Nephron (organoid): Measurements from ENCODE around the gene PELI2.

Experiments
- H3K27ac Mint-ChIP-seq, 3 experiments: 2 replicates each; pipeline ENCODE4 v1.8.0; 2020; ENCODE audit warnings: mixed read lengths in 3 of 3, mild to moderate bottlenecking in 2 of 3, moderate library complexity in 1 of 3
- H3K27me3 Mint-ChIP-seq: 2 replicates; pipeline ENCODE4 v1.8.0; 2021; ENCODE audit warnings: low read depth, mild to moderate bottlenecking, moderate library complexity, mixed read lengths
- H3K36me3 Mint-ChIP-seq: 2 replicates; pipeline ENCODE4 v1.8.0; 2020; ENCODE audit warnings: low read depth, mixed read lengths
- H3K4me1 Mint-ChIP-seq: 2 replicates; pipeline ENCODE4 v1.8.0; 2020; ENCODE audit warnings: mixed read lengths
- H3K4me3 Mint-ChIP-seq, 3 experiments: 2 replicates each; pipeline ENCODE4 v1.8.0; 2020; ENCODE audit warnings: mild to moderate bottlenecking in 3 of 3, mixed read lengths in 3 of 3, moderate library complexity in 2 of 3
- H3K9me3 Mint-ChIP-seq: 2 replicates; pipeline ENCODE4 v1.8.0; 2020; ENCODE audit warnings: mixed read lengths
- TF ChIP-seq, protein P1 (sequence below), 3 experiments: fragments of 200-600 bp; sonication (generic); IDR thresholded peaks; one replicate each; pipeline ENCODE4 v1.5.0; 2021; ENCODE audit warnings: antibody characterized with exemption in 3 of 3; ENCODE audit not compliant: unreplicated experiment in 3 of 3

Gene PELI2

DNA sequence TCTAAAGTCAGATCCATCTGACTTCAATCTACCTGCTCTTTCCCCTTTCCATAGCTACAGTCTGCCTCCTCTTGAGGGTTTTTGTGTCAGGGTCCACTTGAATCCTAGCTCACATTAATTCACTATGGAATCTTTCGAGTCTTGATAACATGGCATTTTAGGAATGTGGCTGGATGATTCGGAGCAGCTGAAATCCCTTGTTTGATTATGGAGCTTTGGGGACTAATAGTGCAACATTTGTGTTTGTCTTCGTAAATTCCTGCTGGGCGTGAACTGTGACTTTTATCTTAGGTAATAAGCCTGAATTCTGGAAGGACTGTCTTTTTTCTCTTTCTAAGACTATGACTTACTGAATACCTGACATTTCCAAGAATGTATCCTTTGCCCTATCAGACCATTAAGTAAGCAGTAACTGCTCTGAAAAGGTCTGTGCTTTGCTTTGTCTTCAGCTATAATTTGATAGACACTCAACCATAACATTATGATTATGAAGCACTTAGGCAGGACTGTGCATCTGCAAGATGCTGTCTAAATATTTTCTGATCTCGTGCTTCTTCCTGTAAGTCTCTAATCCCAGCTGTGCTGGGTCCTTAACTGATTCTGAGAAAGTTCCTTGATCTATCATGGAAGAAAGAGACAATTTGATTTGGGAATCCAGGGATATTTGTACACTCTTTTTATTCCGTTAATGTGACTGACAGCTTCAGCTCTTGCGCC, 19.0 kb upstream of the PELI2 start:
- Mint-ChIP-seq H3K36me3 (no peaks in the 10 kb centered on the region), H3K4me1 (peaks cover 10% of the 10 kb centered on the region), H3K9me3 (peaks cover 4% of the 10 kb centered on the region), H3K27me3 (peaks cover 6% of the 10 kb centered on the region), H3K4me3 (no peak overlapping the region), H3K27ac (no peak overlapping the region)
- TF ChIP-seq, protein P1, sequence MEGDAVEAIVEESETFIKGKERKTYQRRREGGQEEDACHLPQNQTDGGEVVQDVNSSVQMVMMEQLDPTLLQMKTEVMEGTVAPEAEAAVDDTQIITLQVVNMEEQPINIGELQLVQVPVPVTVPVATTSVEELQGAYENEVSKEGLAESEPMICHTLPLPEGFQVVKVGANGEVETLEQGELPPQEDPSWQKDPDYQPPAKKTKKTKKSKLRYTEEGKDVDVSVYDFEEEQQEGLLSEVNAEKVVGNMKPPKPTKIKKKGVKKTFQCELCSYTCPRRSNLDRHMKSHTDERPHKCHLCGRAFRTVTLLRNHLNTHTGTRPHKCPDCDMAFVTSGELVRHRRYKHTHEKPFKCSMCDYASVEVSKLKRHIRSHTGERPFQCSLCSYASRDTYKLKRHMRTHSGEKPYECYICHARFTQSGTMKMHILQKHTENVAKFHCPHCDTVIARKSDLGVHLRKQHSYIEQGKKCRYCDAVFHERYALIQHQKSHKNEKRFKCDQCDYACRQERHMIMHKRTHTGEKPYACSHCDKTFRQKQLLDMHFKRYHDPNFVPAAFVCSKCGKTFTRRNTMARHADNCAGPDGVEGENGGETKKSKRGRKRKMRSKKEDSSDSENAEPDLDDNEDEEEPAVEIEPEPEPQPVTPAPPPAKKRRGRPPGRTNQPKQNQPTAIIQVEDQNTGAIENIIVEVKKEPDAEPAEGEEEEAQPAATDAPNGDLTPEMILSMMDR (IDR thresholded peaks at IDR 0.05; ENCODE audit: unreplicated experiment in 3 of 3): no peak

DNA sequence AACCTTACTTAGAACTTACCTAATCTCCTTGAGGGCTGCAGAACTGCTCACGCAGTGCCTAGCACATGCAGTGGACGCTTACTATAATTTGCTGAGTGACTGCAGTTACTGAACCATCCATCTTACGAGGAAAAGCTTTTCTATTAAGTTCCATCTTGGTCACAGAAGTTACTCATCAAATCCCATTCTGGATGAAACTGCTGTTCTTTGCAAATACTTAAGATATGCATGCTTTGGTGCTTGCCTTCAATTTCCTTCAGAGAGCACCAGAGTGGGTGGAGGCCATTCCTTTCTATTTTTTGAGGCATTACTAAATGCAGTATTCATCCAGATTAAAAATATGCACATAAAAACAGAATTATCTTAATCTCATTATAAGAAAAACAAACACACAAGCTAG, 17.7 kb upstream of the PELI2 start:
- H3K27ac Mint-ChIP-seq: no peak overlapping the region
- TF ChIP-seq, protein P1 (IDR thresholded peaks at IDR 0.05; ENCODE audit: unreplicated experiment in 3 of 3): no peak
- H3K27me3 Mint-ChIP-seq: peaks cover 3% of the 10 kb centered on the region
- peaks cover 10% of the 10 kb centered on the region for H3K4me1 Mint-ChIP-seq
- no peak overlapping the region for H3K4me3 Mint-ChIP-seq
- peaks cover under 1% of the 10 kb centered on the region for H3K9me3 Mint-ChIP-seq
- no peaks in the 10 kb centered on the region for H3K36me3 Mint-ChIP-seq

DNA sequence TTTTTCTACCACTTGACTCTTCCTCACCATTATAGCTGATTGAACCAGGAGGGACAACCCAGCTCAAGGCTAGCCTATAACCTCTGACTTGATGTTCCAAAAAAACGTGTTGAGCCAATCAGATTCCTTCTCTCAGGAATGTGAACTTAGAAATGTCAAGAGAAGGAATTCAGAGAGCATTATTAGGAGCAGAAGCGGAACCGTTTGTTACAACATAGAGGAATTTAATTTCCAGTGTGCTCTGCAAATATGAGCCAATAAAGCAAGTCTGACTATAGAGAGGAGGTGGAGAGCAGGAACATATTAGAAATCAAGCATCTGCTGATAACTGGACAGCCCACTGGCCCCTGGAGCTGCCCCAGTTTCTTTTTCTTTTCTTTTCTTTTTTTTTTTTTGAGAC, 15.3 kb upstream of the PELI2 start:
- peaks cover 3% of the 10 kb centered on the region for H3K27me3 Mint-ChIP-seq
- H3K27ac Mint-ChIP-seq: no peak overlapping the region
- H3K36me3 Mint-ChIP-seq: no peaks in the 10 kb centered on the region
- H3K4me3 Mint-ChIP-seq: no peak overlapping the region
- no peaks in the 10 kb centered on the region for H3K9me3 Mint-ChIP-seq
- peaks cover 10% of the 10 kb centered on the region for H3K4me1 Mint-ChIP-seq
- TF ChIP-seq, protein P1 (IDR thresholded peaks at IDR 0.05; ENCODE audit: unreplicated experiment in 3 of 3): no peak

DNA sequence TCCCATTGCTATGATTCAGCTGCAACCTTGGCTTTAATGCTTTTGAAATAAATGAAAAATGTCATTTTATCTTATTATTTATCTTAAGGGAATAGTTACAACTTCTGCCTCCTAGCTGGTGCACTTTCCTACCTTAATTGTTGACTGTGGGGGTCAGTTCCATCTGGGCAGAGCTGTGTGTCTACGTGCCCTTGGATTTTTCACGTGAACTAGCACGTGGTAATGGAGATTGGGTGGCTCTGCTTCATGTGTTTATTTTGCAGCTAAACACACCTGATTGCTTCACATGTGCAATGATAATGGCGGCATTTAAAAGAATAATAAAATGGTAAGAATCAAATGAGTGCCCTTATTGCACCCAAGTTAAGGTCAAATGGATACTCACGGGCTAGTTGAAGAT, 10.6 kb upstream of the PELI2 start:
- Mint-ChIP-seq H3K27ac (no peak overlapping the region), H3K4me3 (no peak overlapping the region), H3K4me1 (no peaks in the 10 kb centered on the region), H3K27me3 (peaks cover 6% of the 10 kb centered on the region), H3K36me3 (no peaks in the 10 kb centered on the region), H3K9me3 (peaks cover 4% of the 10 kb centered on the region)
- TF ChIP-seq, protein P1 (IDR thresholded peaks at IDR 0.05; ENCODE audit: unreplicated experiment in 3 of 3): no peak

DNA sequence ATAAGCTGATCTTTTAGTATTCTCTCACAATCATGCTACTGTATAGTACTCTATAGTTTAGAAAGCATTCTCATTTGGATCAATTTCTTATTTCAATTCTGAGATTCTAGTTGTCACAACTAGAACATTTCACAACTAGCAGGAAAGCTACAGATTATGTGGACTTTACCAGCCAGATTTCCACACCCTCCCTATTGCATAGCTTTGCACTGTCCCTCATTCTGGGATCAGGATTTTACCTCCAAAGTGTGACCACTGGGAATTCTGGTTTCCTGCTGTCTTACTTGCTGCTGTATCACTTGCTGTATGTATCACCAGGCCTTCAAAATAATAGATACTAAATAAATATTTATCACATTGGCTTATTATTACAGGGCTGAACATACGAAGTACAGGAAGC, 10.2 kb upstream of the PELI2 start:
- Mint-ChIP-seq H3K4me1 (no peaks in the 10 kb centered on the region), H3K27me3 (peaks cover 6% of the 10 kb centered on the region), H3K9me3 (peaks cover 4% of the 10 kb centered on the region), H3K4me3 (no peak overlapping the region), H3K27ac (no peak overlapping the region), H3K36me3 (no peaks in the 10 kb centered on the region)
- TF ChIP-seq, protein P1 (IDR thresholded peaks at IDR 0.05; ENCODE audit: unreplicated experiment in 3 of 3): no peak

DNA sequence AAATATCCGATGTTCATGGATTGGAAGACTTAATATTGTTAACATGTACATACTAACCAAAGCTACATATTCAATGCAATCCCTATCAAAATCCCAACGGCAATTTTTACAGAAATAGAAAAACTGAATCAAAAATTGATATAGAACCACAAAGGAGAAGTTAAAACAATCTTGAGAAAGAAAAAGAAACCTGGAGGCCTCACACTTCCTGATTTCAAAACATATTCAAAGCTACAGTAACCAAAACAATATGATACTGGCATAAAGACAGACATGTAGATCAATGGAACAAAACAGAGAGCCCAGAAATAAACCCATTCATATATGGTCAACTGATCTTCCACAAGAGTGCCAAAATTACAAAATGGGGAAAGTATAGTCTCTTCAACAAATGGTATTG, 5.4 kb upstream of the PELI2 start:
- H3K36me3 Mint-ChIP-seq: no peaks in the 10 kb centered on the region

More for the DNA sequence above, 5.4 kb upstream of the PELI2 start:
- Mint-ChIP-seq H3K27ac (no peak overlapping the region), H3K4me1 (peaks cover 5% of the 10 kb centered on the region), H3K4me3 (no peak overlapping the region), H3K9me3 (peaks cover 4% of the 10 kb centered on the region), H3K27me3 (peaks cover 19% of the 10 kb centered on the region)
- TF ChIP-seq, protein P1 (IDR thresholded peaks at IDR 0.05; ENCODE audit: unreplicated experiment in 3 of 3): no peak
